ENCODE results near the gene KIF2A. TPM values are rescaled to one million over a fixed set of nuclear protein-coding genes. Genes with fewer than 3 reads are reported as not detected.
A peak's percentile ranks its signal among the peaks of the same experiment; 100 is the strongest.

Gene KIF2A
- total and polyA plus RNA-seq, 9 of the 15 experiments (the other 6 are each of a cell fraction or from before 2014, with no cell fraction given), result 42.6 to 126 (median 77.6) TPM

GRCh38 chr5:62271870-62272269 is 34.1 kb upstream of the KIF2A start:
- DNase-seq (ENCODE audit: extremely low read depth in 1 of 4, low spot score in 3 of 4), result peak in 3 of 4 experiments; percentile 33 to 49 (median 34)
- Histone ChIP-seq H3K9me3 (replicated peaks; ENCODE audit: control insufficient read depth, insufficient read depth, low read depth, low read length) (no peaks in the 10 kb centered on the region), H3K27me3 (ENCODE audit: control insufficient read depth in 2 of 2, insufficient read depth in 2 of 2, low read length in 2 of 2) (no peaks in the 10 kb centered on the region), H3K4me2 (ENCODE audit: insufficient read depth, low read length) (no peak overlapping the region), H3K27ac (ENCODE audit: extremely low read depth, low read depth, low read length) (no peak overlapping the region), H3K4me1 (replicated peaks in 1 of 2; ENCODE audit: control insufficient read depth in 2 of 2, insufficient read depth in 2 of 2, low read length in 2 of 2) (peaks cover 12 to 20% of the 10 kb centered on the region in 2 experiments; a peak in 4 of 5 replicates), H2AFZ (ENCODE audit: low read depth, low read length) (peak overlapping the region; percentile 98), H3K9me1 (ENCODE audit: control insufficient read depth, insufficient read depth, low read length) (no peaks in the 10 kb centered on the region), H3K36me3 (ENCODE audit: control insufficient read depth, insufficient read depth, low read length) (no peaks in the 10 kb centered on the region), H3K9ac (ENCODE audit: insufficient read depth in 1 of 2, low read depth in 2 of 2, low read length in 2 of 2) (no peak overlapping the region), H3K4me3 (no peak overlapping the region), H3K79me2 (ENCODE audit: control insufficient read depth, insufficient read depth, low read length) (no peaks in the 10 kb centered on the region), H4K20me1 (replicated peaks; ENCODE audit: control insufficient read depth, insufficient read depth, low read length) (no peaks in the 10 kb centered on the region)
- peak; percentile 89 for ATAC-seq
- WGBS (ENCODE audit: insufficient coverage, low coverage, missing lambda C conversion rate), result 41% methylated on average over 3 of the region's 3 CpGs
- no TSS peak for BruUV-seq (replicated peaks)
- intact Hi-C loops (cut with micrococcal nuclease), result no loop called here
- in situ Hi-C loops (cut with MboI), result no loop called here
- FAIRE-seq, result no peak
- POLR2A ChIA-PET, result interaction anchor here (0.6 to 1.0 kb wide), 5 partner anchors 10 to 74 kb away, joined by 3 to 4 read pairs (median 3); no protein-coding TSS in a partner anchor
- CTCF ChIA-PET (ENCODE audit: low intra/inter-chr PET ratio), result no interaction called here
- TF ChIP-seq BDP1 (IDR thresholded peaks at IDR 0.05; ENCODE audit: insufficient read depth, insufficient read length), result no peak
- no peak for TF ChIP-seq ZBED1 (IDR thresholded peaks at IDR 0.05)
- no peak for TF ChIP-seq ZFPM2 (CRISPR knock-in tag; IDR thresholded peaks at IDR 0.05)
- TF ChIP-seq, protein P1, sequence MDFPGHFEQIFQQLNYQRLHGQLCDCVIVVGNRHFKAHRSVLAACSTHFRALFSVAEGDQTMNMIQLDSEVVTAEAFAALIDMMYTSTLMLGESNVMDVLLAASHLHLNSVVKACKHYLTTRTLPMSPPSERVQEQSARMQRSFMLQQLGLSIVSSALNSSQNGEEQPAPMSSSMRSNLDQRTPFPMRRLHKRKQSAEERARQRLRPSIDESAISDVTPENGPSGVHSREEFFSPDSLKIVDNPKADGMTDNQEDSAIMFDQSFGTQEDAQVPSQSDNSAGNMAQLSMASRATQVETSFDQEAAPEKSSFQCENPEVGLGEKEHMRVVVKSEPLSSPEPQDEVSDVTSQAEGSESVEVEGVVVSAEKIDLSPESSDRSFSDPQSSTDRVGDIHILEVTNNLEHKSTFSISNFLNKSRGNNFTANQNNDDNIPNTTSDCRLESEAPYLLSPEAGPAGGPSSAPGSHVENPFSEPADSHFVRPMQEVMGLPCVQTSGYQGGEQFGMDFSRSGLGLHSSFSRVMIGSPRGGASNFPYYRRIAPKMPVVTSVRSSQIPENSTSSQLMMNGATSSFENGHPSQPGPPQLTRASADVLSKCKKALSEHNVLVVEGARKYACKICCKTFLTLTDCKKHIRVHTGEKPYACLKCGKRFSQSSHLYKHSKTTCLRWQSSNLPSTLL (IDR thresholded peaks at IDR 0.05), result no peak
- TF ChIP-seq RAD21 (CRISPR knock-in tag; conservative IDR thresholded peaks at IDR 0.05 in 1 of 2, IDR thresholded peaks at IDR 0.05 in 1 of 2), result peak in 1 of 2 experiments; percentile 47; a peak in 2 of 4 replicates
- peak; percentile 37 to 47 (median 42); a peak in 3 of 6 replicates for TF ChIP-seq CTCF (IDR thresholded peaks at IDR 0.05 in 2 of 3, conservative IDR thresholded peaks at IDR 0.05 in 1 of 3; ENCODE audit: insufficient read depth in 2 of 3, low read depth in 1 of 3, low read length in 3 of 3)
- TF ChIP-seq EP400 (IDR thresholded peaks at IDR 0.05), result no peak
- TF ChIP-seq PRMT5 (CRISPR knock-in tag; IDR thresholded peaks at IDR 0.05), result no peak
- TF ChIP-seq BHLHE40 (IDR thresholded peaks at IDR 0.05; ENCODE audit: low read length), result no peak
